HG03060 (cell line): ENCODE measurements around the gene FBXO22.
"Not testable (repeated sequence)": the region's sequence is repeated elsewhere in the genome, so short reads cannot be mapped to it uniquely, and the experiment has no call there.

Experiments
- ATAC-seq: cut with Tn5 transposase; IDR thresholded peaks from one replicate; pipeline ENCODE4 v1.9.1; 2021; ENCODE audit warnings: low read depth, moderate number of reproducible peaks; ENCODE audit not compliant: unreplicated experiment

The FBXO22 gene

GRCh38 chr15:75961331-75961730 is 57.7 kb downstream of the FBXO22 start:
- ATAC-seq = no peak

- no peak for ATAC-seq
These were observed 62.4 kb downstream of the FBXO22 start for GRCh38 chr15:75966073-75966472.

GRCh38 chr15:75976766-75977165 is 73.1 kb downstream of the FBXO22 start:
- not testable (repeated sequence) for ATAC-seq

- ATAC-seq = no peak
These were observed 77.6 kb downstream of the FBXO22 start for GRCh38 chr15:75981149-75981815.

GRCh38 chr15:75982468-75982867 is 78.8 kb downstream of the FBXO22 start:
- ATAC-seq = no peak

- ATAC-seq = not testable (repeated sequence)
These were observed 81.0 kb downstream of the FBXO22 start for GRCh38 chr15:75984706-75985105.

GRCh38 chr15:75985971-75986370 is 82.3 kb downstream of the FBXO22 start:
- ATAC-seq = no peak

GRCh38 chr15:75989045-75989444 is 85.4 kb downstream of the FBXO22 start:
- no peak for ATAC-seq

- ATAC-seq = no peak
These were observed 86.2 kb downstream of the FBXO22 start for GRCh38 chr15:75989875-75990274.
